ENCODE measurements around the gene STEAP1.

- TF ChIP-seq TBP (optimal IDR thresholded peaks at IDR 0.05; ENCODE audit: low read depth, low read length): no peak
- no peak for TF ChIP-seq RAD21 (CRISPR knock-in tag; conservative IDR thresholded peaks at IDR 0.05 in 1 of 2, IDR thresholded peaks at IDR 0.05 in 1 of 2)
- TF ChIP-seq NFE2L1 (tag; IDR thresholded peaks at IDR 0.05; ENCODE audit: borderline replicate concordance, low read depth): no peak
- TF ChIP-seq TCF7L2 (IDR thresholded peaks at IDR 0.05; ENCODE audit: low read depth, low read length): no peak
- TF ChIP-seq ZBTB34 (CRISPR knock-in tag; IDR thresholded peaks at IDR 0.05): no peak
Measured at GRCh38 chr7:90169891-90170290, 15.6 kb downstream of the STEAP1 start.
